Measurements from ENCODE around the gene TTC33.

TTC33 gene

GRCh38 chr5:40614923-40615585 lies 140.7 kb downstream of the TTC33 start:
- no peak for DNase-seq (ENCODE audit: extremely low read depth, low read depth)

DNA sequence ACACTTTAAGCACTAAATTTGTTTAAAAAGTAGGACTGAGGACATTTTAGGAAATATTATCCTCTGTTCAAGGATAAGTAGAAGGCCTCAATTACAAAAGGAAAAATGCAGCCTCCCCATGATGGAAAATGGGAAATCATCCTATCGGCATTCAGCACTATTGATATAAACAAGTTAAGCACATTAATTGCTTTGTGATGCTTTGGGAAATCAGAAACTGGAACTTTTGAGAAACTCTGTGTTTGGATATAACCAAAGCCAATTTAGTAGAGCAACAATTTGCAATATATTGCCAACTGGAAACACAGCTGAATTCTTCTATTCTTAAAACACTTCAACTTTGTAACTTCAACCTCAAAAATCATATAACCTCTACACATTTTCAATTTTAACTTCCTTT lies 141.3 kb downstream of the TTC33 start:
- no peak for TF ChIP-seq CTCF (IDR thresholded peaks at IDR 0.05; ENCODE audit: low read depth, low read length)
- DNase-seq (ENCODE audit: extremely low read depth, low read depth), result no peak

More at GRCh38 chr5:40614923-40615585, 140.7 kb downstream of the TTC33 start:
- no peak for TF ChIP-seq CTCF (IDR thresholded peaks at IDR 0.05; ENCODE audit: low read depth, low read length)

DNA sequence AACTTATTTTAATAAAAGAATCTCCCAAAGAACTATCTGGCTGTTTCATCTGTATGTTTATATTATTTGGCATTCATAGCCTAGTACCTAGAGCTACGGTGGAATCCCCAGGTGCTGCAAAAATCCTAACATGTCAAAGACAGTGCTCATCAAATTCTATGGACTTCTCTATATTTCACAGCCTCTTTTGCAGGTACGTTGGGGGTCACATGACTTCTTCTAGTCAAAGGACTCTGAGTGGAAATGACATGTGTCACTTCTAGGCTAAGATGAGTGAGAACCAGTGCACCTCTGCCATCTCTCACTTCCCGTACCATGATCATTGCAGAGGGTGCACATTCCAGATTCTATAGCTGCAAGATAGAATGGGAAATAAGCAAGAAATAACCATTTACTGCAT lies 148.6 kb downstream of the TTC33 start:
- no peak for TF ChIP-seq CTCF (IDR thresholded peaks at IDR 0.05; ENCODE audit: low read depth, low read length)
- no peak for DNase-seq (ENCODE audit: extremely low read depth, low read depth)

GRCh38 chr5:40606077-40606765 lies 149.5 kb downstream of the TTC33 start:
- no peak for DNase-seq (ENCODE audit: extremely low read depth, low read depth)
- no peak for TF ChIP-seq CTCF (IDR thresholded peaks at IDR 0.05; ENCODE audit: low read depth, low read length)

DNA sequence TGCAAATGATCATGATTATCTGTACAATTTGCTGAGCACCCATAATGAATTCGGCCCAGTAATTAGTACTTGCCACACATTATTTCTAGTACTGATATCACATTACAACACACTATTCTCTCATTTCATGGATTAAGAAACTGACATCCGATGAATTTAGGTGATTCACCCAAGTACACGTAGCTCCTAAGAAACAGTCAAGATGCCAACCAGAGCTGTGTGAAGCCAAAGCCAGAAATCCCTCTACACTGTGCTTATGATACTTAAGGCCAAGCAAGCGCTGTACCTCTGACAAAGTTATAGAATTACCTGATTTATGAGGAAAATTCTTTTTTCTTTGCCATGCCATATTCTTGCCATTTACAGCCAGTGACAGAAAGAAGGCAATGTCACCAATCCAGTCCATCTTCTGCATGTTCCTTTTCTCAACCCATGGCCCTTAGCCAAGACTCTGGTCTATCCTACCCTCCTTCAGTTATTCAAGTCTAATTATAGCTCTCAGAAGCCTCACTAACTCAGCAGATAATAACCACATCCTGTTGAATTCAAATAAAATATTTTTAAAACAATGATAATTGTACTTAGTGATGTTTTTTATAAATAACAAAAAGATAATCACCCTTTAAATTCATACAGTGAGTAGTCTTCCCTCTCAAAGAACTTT lies 150.3 kb downstream of the TTC33 start:
- no peak for DNase-seq (ENCODE audit: extremely low read depth, low read depth)
- no peak for TF ChIP-seq CTCF (IDR thresholded peaks at IDR 0.05; ENCODE audit: low read depth, low read length)

DNA sequence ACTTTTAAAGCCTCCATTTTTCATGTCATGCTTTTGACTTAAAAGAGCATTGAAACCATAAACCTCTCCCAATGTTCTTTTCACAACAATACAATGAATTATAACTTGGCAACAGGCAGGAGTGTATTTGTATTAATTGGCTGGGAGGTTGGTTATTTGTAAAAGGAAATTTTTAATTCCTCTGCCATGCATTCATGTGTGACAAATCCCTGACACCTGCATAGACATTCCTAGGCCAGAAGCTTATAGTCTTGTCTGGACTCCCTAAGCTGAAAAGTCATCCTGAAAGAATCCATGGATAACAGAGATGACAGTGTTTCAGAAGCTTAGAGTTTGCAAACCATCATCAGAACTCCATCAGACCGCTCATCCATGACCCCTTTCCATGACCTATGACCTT lies 152.4 kb downstream of the TTC33 start:
- DNase-seq (ENCODE audit: extremely low read depth, low read depth), result no peak
- no peak for TF ChIP-seq CTCF (IDR thresholded peaks at IDR 0.05; ENCODE audit: low read depth, low read length)

All from AG09319 (cell line).